HG03108 (cell line): Measurements from ENCODE around the gene RIMBP3B.
A peak's percentile ranks its signal among the peaks of the same experiment; 100 is the strongest.
"Not testable (repeated sequence)": the region's sequence is repeated elsewhere in the genome, so short reads cannot be mapped to it uniquely, and the experiment has no call there.

Source experiments
- ATAC-seq: cut with Tn5 transposase; IDR thresholded peaks from one replicate; pipeline ENCODE4 v1.9.1; 2021; ENCODE audit warnings: moderate library complexity; ENCODE audit not compliant: unreplicated experiment

Gene RIMBP3B

DNA sequence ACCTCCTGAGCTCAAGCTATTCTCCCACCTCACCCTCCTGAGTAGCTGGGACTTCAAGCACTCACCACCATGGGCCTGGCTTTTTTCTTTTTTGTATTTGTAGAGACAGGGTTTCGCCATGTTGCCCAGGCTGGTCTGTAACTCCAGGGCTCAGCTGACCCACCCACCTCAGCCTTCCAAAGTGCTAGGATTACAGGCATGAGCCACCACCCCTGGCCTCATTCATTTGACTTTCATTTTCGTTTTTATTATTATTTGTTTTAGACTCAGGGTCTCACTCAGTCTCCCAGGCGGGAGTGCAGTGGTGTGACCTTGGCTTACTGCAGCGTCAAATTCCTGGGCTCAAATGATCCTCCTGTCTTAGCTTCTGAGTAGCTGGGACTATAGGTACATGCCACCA lies 24.2 kb downstream of the RIMBP3B start:
- ATAC-seq: not testable (repeated sequence)

DNA sequence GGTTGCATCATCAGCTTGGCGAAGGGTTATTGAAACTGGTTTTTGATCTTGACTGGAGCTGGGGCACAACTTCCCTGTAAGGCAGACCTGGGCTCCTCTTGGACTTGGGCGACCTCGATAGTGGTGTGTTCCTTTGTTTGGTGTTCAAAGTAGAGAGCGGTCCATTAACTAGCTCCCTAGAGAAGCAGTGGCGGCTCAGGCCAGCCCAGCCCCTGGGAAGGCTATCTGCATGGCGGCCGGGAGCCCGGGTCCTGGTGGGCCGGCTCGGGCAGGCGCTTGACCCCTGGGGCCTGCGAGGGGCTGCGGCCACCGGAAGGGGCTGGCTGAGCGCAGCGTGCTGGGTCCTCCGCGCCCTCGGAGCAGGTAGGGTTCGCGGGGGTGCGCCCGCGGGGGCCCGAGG lies 32.8 kb downstream of the RIMBP3B start:
- not testable (repeated sequence) for ATAC-seq

DNA sequence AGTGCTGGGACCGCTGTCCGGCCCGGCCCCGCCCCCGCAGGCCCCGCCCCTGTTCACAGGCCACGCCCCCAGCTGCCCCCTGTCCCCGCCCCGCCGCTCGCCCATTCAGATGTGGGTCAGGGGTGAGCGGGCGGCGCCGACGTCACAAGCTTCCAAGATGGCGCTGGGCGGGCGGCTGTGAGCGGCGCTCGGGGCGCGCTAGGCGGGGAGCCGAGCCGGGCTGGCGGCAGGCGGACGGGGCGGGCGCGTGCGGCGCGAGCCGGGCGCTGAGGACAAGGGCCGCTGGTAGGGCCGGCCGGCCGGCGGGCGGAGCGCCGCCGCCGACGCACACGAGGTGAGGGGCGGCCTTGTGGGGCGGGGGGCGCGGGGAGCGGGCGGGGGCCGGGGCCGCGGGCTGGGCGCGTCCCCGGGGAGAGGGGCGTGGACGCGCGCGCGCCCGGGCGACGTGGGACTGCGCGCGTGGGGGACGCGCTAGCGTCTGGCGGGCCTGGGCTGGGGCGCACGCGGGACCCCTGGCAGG lies 33.7 kb downstream of the RIMBP3B start, which contains the start of gene HIC2:
TSS of gene HIC2 (plus strand) at position 145 of the 520 bp plus-strand sequence. CDS start 25,461 bp downstream, outside the sequence.
- peak; percentile 71 for ATAC-seq

DNA sequence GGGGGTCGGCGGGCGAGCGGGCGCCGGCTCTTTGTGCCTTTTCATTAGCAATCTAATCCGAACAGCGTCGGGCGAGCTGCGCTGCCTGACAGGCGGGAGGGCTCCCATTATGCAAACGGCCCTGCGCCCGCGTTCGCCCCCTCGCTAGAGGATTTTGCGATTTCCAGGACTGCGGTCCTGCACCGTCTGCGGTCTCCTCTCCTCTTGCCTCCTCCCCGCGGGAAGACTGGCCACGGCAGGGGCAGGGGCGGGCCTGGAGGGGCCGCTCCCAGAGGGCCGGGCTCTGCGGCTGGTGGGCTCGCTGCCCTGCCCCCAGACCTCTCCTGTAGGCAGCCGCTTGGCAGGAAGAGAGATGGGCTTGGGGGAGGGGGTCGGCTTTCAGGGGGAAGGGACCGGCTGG lies 34.3 kb downstream of the RIMBP3B start:
- ATAC-seq: peak; percentile 15

DNA sequence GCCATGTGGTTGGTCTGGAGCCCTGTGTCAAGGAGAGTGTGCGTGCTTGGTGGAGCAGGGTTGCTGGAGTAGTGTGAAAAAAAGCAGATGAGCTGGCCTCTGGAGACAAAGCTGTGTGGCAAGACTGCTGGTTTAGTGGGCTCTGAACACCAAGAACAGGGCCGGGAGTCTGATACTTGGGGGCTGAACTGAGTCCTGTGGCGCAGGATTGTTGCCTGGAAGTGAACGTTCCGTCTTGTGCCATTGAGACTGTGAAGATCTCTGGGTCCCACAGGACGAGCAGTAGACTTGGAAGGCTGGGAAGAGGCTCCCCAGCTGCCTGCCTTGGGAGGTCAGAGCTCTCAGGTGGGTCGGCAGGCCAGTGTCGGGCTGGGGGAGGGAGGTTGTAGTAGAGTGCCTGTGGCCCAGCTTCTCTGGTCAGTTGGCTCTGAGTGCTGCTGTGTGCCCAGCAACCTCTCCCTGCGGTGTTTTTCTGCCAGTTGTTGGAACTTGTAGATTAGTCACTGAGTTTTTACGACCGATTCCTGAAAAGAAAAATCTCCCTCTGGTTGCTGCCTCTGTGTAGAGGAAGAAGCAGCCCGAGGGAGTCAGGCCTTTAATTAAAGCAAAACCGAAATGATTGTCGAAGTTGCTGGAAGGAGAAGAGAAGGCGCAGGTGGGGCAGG lies 35.6 kb downstream of the RIMBP3B start:
- ATAC-seq: not testable (repeated sequence)

DNA sequence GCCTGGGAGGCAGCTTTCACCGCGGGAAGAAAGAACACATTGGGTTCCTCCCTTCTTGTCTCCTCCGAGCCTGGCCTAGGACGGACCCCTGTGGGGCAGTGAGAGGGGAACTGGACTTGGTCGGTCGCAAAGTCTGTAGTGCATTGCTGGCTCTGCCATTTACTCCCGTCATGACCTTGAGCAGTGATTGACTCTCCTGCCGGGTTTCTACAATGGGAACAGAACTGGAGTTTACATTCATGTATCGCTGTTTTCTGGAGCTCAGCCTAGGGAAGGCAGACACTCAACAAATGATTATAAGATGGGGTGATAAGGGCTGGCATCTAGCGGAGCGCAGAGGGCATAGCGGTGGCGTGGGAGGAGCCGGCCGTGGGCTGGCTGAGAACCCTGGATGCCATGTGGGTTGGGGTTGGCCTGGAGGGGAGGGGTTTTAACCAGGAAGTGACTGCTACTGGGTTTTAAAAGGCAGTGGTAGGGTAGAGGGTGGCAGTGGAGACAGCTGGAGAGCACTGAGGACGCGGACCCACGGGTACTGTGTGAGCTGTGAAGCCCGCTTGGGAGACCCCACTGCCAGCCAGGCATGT lies 36.7 kb downstream of the RIMBP3B start:
- ATAC-seq: not testable (repeated sequence)

DNA sequence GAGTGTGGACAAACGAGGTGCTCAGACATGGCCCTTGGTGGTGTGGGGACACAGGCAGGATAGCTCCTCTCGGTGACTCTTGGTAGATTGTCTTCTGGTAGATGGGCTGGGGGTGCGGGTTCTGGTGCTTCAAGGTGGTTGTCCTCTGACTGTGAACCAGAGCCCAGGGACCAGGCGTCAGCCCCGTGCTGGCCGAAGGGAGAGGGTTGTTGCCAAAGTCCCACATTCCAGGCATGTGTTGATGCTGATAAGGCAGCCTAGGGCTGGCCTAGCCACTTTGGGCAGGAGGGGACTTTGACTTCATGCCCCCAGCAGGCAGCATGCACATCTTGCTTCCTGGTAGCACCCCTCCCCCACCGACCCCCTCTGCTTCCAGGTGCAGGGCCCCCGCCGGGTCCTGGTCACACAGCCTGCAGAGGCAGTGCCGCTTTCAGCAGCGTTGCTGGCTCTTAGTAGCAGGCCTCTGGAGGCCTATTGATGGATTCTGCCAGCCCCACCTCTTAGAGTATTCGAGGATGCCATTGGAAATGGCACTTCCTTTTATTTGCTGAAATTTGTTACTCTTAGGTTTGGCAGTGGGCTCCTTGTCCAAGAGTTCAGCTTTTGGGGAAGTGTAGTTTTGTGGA lies 40.6 kb downstream of the RIMBP3B start:
- not testable (repeated sequence) for ATAC-seq

DNA sequence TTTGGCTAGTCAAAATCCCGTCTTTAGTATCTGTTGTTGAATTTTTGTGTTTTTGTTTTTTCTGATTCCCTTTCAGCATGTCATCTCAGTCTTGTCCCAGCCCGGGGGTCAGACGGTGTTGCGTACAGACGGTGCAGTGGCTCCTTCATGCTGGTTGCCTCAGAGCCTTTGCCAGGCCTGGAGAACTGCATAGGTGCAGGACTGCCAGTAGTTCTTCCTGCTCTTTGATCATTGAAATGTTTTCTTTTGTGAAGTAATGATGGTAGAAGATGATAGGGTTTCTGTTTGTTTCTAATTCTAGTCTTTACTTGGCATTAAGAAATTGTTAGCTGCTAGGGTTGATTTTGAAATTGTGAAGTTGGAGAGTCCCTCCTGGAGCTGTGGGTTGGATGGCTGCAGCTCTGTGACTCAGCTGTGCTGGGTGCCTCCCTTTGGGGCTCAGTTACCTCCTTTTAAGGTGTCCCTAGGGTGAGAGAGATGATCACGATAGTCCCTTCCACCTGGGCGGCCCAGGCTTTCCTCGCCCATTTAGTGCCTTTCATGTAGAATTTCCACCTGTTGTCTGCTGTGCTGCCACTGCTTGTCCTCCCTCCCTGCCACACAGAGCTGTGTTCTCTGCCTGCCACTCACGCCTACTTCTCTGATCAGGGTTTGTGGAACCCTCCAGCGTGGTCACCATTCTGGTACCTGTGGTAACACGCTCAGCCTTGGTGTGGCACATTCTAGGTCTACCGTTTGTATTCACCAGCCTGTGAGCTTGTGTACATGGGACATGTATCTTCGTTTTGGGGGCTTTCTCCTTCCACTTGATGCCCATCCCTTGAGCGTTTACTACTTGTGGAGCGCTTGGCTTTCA lies 51.1 kb downstream of the RIMBP3B start:
- ATAC-seq: not testable (repeated sequence)

DNA sequence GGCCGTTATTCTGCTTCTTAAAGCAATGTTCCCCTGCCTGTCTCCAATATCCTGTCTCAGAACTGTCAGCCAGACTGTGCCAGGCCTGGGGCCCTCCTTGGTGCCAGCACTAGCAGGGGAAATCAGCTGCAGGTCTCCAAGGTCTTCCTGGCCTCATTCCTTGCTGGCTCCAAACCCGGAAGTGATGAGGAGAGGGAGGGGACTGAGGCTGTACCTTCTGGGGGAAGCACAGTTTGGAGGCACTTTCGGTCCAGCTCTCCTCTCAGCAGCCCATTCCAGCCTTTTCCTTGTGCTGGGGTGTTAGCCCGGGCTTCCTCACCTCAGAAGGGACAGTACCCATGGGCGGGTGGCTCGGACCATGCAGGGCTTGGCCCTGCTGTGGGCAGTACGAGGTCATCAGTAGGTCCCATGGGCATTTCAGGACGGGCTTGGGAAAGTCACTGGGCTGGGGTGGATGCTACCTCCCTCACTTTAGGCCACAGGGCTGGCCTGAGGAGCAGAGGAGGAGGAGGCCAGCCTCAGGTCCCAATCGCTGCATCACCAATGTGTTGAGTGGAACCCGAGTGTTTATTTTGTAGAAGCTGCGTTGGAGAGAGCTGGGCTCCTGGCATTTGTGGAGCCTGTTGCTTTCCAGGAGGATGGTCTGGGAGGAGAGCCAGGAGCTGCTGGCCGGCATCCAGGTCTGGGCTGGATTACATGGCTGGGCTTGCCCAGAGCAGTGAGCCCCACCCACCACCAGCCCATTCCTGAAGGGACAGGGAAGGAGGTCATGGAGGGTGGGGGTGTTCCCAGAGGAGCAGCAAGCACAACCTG lies 52.7 kb downstream of the RIMBP3B start:
- ATAC-seq: not testable (repeated sequence)

DNA sequence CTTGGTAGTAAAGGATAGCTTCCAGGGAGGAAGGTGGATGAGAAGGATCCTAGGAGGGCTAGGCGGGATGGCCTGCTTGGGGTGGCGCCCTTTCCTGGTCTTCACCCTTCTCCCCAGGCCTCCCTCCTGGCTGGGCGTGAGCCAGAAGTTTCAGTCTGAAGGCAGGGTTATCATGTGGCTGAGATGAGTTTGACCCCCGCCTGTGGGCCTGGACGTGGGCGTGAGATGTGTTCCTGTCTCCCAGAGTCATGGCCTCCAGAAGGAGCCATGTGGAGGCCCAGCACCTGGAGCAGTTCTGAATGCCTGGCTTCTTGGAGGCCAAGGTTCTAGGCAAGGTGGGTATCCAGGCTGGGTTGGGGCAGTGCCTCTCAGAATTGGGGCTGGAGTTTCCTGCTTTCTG lies 54.5 kb downstream of the RIMBP3B start:
- not testable (repeated sequence) for ATAC-seq
